GM19395 (cell line): ENCODE results near the gene TMEM191C.
"Not testable (repeated sequence)": the region's sequence is repeated elsewhere in the genome, so short reads cannot be mapped to it uniquely, and the experiment has no call there.

Experiments
- ATAC-seq: cut with Tn5 transposase; IDR thresholded peaks from one replicate; pipeline ENCODE4 v1.9.1; 2021; ENCODE audit warnings: mild to moderate bottlenecking, moderate library complexity; ENCODE audit not compliant: unreplicated experiment

The TMEM191C gene

DNA sequence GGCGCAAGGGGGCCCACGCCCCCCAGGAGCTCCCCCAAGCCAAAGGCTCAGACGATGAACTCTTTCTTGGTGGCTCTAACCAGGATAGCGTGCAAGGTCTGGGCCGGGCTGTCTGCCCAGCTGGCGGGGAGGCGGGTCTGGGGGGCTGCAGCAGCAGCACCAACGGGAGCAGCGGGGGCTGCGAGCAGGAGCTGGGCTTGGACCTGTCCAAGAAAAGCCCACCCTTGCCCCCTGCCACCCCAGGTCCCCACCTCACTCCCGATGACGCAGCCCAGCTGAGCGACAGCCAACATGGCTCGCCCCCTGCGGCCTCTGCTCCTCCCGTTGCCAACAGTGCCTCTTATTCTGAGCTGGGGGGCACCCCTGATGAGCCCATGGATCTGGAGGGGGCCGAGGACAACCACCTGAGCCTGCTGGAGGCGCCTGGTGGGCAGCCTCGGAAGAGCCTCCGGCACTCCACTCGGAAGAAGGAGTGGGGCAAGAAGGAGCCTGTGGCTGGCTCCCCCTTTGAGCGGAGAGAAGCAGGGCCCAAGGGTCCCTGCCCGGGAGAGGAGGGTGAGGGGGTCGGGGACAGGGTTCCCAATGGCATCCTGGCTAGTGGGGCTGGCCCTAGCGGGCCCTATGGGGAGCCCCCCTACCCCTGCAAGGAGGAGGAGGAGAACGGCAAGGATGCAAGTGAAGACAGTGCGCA is 21.6 kb upstream of the TMEM191C start:
- no peak for ATAC-seq

DNA sequence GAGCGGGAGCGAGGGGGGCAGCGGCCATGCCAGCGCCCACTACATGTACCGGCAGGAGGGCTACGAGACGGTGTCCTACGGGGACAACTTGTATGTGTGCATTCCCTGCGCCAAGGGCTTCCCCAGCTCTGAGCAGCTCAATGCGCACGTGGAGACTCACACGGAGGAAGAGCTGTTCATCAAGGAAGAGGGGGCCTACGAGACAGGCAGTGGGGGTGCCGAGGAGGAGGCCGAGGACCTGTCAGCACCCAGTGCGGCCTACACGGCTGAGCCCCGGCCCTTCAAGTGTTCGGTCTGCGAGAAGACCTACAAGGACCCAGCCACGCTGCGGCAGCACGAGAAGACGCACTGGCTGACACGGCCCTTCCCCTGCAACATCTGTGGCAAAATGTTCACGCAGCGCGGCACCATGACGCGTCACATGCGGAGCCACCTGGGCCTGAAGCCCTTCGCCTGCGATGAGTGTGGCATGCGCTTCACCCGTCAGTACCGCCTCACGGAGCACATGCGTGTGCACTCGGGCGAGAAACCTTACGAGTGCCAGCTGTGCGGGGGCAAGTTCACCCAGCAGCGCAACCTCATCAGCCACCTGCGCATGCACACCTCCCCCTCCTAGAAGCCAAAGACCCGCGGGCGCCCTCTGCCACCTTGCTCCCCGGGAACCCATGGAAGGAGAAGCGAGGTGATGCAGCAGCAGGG is 20.9 kb upstream of the TMEM191C start:
- ATAC-seq = no peak

DNA sequence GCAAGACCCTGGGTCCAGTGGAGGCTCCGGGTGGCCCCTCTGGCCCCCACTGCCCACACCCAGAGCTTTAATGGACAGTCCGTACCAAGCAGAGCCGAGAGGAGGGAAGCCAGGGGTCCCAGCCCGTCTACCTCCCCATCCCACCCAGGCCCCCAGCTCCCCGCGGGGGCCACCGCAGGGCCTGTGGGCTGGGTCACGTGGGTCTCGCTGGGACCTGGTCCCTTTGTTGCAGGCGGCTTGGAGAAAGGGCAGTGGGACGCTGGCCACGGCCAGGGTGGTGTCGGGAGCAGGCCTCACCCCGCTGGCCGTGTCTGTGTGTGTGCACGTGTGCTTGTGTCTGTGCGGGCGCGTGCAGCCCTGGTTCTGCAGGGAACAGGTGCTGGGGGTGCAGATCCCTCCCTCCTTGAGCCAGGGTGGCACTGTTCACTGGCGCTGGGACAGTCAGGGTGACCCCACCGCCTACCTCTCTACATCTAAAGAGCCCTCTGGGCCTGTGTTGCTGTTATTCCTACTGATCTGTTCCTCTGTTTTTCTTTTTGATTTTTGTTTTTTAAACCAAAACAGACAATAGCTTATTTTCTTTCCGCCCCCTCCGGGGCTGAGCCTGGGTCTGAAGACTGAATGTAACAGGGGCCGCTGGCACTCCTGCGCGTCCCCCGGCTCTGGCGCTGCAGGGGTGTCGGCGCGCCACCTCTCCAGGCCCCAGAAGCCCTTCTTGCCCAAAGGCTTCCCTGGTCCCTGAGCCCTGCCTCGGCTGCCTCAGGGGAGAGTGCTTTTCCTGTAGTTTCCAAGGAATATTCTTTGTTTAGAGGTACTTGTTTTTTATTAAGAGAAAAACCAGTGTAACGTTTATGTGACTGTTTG is 20.1 kb upstream of the TMEM191C start:
- no peak for ATAC-seq

DNA sequence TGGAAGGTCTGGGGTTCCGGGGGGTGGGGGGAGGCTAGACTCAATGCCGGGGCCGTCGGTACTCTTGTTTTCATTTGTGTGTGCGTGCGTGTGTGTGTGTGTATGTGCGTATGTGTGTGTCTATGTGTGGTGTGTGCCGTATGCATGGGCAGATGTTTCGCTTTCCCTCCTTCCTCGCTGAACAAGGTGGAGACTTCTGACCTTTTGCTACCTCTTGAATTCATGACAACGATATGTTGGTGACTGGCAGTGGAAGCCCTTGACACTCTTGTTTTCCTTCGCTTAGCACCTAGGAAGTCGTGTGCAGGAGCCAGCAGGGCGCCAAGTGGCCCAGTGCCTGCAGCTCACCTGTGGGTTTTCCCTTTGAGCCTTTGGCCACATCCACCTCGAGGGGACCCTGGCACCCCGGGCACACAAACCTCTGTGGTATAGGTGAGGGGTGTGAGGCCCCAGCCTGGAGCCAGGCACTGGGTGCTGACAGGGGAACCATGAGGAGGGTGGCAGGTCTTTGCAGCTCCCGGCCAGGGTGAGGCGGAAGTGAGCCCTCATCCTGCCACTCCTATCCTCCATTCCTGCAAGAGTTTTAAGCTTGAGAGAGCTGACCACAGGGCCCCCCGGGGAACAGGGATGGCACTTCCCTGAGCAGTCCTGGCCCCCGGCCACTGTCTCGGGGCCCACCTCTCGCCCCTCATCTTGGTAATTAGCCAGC is 19.3 kb upstream of the TMEM191C start:
- no peak for ATAC-seq

DNA sequence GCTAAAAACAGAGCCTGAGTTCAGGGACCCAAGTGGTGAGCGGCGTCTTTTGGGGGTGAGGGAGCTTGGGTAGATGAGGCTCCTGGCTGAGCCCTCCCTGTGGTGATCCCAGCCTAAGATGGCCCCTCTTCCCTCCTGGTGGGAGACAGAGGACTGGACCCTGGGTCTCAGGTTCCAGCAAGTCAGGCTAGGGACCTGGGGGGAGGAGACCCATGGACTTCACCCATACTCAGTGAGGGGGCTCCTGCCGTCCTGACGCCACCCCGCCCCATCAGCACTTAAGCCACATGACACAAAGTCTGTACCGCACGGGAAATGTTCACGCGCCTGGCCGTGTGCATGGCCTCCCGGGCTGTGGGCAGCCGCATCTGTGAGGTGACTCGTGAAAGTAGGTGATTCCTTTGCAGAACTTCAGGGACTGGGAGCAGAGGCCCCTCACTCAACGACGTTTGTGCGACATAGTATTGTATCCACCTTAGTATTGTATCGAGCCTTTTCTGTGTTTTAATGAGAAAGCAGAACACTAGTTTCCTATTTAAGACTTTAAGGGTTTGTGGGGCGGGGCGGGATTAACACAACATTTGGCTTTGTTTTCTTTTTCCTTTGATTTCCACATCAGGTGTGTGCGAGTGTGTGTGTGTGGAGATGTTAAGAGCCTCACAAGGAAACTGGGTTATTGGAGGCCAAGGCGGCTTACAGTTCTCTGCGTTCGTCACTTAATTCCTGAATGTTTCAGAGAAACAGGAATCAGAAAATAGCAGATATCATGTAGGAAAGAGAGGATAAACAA is 18.4 kb upstream of the TMEM191C start:
- ATAC-seq = no peak

DNA sequence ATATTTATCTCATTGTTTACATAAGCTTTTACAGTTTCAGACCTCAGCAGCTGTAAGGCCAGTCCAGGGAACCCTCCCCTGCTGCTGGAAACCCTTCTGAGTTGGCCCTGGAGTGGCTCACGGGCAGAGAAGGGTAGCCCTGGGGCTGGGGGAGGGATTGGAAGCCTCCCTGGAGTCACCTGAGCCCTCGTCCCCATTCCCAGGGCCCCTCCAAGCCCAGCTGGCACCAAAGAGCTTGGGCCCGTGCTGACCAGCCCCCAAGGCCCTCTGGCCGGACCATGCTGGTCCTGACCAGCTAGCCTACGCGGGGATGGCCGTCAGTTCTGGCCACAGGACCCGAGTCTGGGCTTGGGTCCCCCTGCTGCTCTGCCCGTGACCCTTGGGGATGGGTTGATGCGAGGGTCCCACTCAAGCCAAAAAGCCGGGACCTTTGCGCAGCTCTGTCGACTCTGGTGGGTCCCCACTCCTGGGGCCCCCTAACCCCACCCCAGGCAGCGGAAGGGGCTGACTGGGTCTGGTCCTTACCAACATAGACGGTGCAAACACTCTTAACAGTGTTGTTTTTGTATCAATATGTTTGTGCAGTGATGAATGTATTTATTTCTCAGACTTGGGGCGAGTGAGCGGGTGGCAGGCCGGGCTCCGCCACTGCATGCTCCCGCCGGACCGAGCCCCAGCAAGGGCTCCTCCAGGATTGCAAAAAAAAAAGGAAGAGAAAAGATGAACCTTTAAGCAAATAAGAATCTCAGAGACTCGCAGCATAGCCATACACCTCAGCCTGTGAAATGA is 17.5 kb upstream of the TMEM191C start:
- ATAC-seq = no peak

DNA sequence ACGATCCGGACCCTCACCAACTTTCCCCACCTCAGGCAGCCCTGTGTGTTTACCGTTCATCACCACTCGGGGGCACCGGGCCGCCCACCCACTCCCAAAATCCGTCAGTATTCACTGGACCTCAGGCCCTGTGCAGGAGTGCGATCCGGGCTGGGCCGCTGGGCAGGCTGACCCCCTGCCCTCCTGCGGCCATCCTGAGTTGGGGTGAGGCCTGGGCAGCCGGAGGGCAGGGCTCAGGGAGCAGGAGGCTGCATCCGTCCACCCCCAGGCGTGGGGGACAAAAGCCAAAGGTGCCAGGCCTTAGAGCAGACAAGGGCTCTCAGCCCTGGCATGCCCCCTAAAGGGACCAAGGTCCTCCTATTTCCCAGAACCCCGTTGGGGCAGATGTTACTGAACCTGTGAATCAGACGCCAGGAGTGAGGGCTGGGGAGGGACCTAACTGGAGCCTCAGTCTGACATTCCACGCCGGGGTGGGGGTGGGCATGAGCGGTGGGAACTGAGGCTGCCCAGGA is 16.8 kb upstream of the TMEM191C start:
- no peak for ATAC-seq

DNA sequence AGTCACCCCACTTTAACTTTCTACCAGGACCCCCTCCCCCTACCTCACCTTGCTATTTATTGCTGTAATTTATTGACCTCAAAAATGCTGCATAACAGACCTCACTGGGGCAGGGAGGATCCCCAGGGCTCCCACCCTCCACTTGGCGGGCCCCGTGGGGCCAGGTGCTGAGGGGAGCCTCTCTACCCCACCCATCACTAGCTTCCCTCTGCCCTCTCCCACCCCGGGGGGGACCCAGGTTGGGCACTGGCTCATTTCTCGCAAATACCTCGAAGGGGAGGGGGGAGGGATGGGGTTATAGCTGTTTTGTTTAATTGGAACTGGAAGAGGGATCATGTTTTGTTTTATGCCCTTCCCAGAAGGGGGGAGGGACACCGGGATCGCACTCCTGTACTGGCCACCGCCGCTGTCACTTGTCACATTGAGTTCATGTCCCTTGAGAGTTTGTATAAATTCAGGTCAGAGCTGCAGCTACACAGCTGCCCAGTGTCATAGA is 16.3 kb upstream of the TMEM191C start:
- no peak for ATAC-seq

DNA sequence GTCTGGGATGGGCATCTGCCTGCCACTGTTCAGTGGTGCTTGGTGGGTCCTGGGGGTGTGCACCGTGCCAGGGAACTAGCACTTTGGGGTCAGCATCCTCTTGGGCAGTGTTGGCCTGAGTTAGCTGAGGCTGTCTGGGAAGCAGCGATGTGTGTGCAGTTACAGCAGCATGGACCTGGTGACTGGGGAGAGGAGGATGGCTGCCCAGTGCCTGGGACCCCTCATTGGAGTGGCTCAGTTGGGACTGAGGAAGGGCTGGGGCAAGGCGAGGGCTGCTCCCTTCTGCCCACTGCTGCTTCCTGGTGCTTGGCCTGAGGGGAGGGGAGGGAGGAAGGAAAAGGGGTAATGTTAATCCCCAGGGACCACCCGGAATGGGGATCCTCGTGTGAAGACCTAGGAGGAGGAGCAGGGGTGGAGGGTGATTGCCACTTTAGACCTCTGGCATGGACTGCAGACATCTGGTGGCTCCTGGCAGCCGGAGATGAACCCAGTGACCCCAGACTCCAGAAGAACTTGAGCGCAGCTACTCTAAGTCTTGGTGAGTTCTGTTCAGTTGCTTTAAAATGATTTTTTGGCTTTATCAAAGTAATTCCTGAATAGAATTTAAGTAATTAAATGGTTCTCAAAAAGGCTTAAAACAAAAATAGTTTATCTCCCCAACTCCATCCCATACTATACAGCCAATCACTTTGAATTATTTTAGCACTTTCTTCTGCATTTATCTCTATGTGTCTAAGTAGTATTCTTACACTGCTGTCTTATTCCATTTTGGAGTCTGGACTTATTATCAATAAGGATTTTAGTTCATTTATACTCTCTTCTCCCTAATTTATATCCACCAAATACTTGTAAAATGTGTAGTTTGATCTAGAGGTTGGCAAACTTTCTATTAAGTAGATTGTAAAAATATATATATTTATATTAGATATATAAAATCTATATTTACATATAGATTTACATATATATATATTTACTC is 15.4 kb upstream of the TMEM191C start:
- no peak for ATAC-seq

DNA sequence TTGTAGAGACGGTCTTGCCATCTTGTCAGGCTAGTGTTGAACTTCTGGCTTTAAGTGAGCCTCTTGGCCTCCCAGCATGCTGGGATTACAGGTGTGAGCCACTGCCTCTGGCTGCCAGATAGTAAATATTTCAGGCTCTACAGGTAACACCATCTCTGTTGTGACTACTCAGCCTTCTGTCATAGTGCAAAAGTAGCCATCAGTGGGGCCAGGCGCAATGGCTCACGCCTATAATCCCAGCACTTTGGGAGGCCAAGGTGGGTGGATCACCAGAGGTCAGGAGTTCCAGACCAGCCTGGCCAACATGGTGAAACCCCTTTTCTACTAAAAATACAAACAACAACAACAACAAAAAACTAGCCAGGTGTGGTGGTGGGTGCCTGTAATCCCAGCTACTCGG is 14.5 kb upstream of the TMEM191C start:
- not testable (repeated sequence) for ATAC-seq

DNA sequence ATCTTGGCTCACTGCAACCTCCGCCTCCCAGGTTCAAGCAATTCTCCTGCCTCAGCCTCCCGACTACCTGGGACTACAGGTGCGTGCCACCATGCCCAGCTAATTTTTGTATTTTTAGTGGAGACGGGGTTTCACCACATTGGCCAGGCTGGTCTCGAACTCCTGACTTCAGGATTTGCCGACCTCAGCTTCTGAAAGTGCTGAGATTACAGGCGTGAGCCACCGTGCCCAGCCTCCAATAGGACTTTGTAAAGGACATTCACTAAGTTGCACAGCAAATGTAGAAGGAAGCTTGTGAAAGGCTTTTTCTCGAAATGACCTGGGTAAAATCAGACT is 12.2 kb upstream of the TMEM191C start:
- ATAC-seq = not testable (repeated sequence)

DNA sequence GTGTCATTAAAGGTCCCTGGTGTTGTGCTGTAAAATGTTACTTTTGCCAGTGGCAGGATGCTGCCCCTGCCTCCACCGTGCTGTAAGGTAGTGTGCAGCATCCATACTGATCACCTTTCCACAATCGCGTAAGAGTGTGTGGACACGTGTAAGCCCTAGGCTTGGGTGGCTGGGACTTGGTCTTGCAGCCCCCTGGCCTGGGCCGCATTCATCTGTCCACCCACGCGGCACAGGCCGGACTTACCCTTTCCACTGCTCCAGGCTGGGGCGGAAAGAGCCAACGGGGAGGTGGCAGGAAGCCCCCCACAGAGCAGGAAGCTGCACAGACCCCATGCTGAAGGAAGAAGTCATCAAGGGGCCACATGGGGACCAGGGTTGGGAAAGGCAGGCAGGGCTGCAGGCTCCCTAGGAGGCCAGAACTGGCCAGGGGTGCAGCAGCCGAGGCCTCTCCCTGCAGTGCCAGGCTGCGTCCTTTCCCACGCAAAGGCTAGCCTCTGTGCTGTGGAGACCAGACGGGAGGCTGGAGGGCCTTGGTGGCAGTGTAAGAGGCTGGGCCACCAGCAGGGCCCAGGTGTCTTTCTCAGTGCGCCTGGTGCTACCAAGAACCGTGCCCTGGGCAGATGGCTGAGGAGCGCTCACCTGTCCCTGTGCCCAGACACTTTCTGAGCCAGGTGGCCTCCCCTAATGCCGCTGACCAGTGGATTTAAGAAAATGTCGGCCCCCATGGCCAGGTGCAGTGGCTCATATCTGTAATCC is 11.7 kb upstream of the TMEM191C start:
- no peak for ATAC-seq

DNA sequence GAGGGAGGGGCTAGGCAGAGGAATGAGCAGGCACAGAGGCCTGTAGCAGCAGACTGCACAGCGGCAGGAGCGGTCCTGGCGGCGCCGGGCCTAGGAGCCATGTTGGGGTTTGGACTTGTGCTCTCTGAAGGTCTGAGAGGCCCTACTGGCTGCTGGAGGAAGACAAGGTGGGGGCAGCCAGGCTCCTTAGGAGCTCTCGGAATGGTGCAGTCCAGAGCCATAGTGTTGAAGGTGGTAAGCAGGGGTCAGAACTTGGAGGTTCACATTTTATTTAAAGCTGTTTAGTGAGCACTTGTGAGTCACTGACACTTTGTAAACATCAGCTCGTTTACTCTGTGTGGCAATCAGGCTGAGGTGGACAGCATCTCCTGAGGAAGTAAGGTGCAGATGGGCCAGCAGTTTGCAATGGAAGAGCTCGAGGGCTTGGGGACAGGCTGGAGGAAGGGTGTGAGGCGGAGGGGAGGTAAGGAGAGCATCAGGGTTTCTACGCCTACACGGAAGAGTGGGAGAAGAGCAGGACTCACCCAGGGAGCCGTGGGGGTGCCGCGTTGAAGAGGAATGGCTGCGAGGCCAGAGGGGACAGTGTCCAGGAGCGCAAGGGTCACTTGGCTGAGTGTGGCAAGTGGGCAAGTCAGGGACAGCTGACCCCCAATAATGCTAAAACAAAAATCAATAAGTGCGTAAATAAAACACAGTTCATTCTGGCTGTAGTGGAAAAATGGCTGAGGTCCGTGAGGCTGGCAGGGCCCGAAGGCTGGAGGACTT is 10.0 kb upstream of the TMEM191C start:
- no peak for ATAC-seq

DNA sequence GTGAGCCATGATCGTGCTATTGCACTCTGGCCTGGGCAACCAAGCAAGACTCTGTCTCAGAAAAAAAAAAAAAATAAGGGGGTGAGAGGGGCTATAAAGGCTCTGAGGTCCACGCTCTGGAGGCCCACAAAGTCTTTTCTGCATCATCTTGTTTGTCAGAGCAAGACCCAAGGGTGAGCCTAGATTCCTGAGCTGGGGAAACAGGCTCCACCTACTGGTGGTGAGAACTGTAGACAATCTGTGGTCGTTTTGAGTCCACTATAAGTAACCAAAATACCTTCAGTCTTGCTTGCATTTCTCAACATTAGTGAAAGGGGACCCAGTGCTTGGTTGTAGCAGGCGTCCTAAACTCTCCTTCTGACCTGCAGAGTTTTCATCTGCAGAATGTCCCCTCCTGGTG is 4.5 kb upstream of the TMEM191C start:
- ATAC-seq = not testable (repeated sequence)

DNA sequence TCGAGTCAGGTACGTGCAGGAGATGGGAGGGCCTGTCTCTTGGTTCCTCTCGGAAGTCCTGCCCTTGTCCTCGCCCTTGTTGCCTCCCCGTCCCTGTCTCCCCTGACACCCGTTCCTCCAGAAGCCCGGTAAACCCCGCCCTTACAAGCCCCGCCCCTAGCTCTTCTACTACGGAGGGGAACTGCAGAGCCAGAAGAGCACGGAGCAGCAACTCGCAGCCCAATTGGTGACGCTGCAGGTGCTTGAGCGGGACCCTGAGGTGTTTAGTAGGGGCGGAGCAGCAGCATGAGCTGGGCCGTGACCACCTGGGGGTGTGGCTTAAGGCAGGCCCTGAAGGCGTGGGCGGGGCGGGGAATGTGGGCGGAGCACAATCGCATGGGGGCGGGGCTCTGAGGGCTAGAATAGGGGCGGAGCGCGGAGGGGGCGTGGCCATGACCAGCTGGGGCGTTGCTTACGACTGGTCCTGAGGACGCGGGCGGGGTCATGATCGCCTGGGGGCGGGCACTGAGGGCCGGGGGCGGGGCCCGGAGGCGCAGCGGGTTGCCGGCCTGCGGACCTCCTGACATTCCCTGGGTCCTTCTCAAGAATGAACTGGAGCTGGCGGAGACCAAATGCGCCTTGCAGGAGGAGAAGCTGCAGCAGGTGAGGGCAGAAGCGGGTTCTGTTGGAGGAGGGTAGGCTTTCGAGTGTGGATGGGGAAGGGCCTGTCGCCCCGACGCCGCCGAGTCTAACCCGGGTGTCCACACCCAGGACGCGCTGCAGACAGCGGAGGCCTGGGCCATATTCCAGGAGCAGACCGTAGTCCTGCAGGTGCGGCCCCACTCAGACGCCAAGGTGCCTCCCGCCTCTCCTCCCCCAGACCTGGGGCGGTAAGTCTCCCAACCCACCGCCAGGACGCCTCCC is 1.3 kb downstream of the TMEM191C start:
- ATAC-seq = peak; percentile 91
